Stimulated activated CD4-positive, alpha-beta T cell treated with anti-CD3 and anti-CD28 coated beads, Interleukin-12 subunit alpha, Interleukin-12 subunit beta, amount 100 ng/mL, for 24 hours (primary cell): ENCODE data around the gene FAM120A.

Experiments
- DNase-seq, 2 experiments: peaks; one replicate each; pipeline ENCODE4 v3.0.0-alpha.2; 2020; ENCODE audit warnings: low read depth in 2 of 2

The FAM120A gene

GRCh38 chr9:93451849-93452709, 594 bp downstream of the FAM120A start:
- DNase-seq: peak; percentile 26 to 38

DNA sequence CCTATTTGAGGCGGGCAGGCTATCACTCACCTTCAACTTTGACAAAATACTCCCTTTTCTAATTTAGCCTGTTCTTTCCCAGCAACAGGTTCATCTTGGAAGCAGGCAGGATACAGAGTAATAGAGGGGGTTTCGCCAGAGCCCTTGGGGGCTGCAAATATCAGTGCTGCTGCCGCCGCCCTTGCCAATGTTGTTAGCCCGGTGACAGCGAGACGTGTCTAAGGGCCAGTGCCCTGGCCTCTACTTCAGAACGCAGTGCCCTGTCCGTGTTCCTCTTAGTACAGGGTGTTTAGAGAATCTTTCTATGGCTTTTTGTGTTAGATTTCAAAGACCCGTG, 1.2 kb downstream of the FAM120A start:
- DNase-seq: no peak

- DNase-seq: peak; percentile 73 to 83
Observed at GRCh38 chr9:93453047-93453914, 1.8 kb downstream of the FAM120A start, which contains the start of gene FAM120AOS. FAM120AOS (minus strand) TSS chr9:93453581; CDS start chr9:93452709, 872 bp downstream.

DNA sequence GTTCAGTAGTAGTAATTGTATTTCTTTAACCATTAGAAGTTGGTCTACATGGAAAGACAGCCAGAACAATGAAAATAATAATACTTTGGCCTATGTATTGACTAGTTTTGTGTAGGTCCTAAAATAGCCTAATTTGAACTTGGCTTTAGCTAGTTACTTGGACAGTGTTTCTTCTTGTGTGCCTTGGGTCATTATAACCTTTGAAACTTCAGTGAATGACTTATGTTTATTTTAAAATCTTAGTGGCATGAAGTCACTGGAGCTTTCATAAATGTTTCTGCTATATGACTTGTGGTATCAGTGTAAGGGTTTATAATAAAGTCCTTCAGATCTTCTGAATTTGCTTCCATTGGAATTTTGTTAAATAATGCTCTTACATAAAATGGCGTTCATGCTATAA, 4.5 kb downstream of the FAM120A start:
- DNase-seq: no peak

GRCh38 chr9:93456504-93456903, 5.0 kb downstream of the FAM120A start:
- DNase-seq: no peak

- DNase-seq: no peak
Observed at GRCh38 chr9:93457006-93457405, 5.5 kb downstream of the FAM120A start.

DNA sequence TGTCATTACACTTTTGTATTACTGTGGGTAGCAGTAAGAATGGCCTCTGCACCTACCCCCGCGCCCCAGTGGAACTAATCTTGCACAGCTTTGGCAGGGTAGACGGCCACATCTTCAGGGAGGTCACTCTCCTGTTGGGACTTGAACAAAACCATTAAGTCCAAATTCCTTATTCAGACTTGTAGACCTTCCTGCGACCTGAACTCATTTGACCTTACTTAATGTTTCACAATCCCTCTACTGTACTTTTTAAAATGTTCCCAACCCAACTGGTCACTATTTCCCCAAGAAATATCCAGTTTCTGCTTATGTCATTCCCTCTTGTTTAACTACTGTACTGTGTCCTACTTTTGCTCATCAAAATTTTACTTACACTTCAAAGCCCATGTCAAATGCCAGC, 7.2 kb downstream of the FAM120A start:
- DNase-seq: no peak

- no peak for DNase-seq
Observed at GRCh38 chr9:93459432-93459847, 8.0 kb downstream of the FAM120A start.

GRCh38 chr9:93460689-93461413, 9.4 kb downstream of the FAM120A start:
- DNase-seq: no peak

DNA sequence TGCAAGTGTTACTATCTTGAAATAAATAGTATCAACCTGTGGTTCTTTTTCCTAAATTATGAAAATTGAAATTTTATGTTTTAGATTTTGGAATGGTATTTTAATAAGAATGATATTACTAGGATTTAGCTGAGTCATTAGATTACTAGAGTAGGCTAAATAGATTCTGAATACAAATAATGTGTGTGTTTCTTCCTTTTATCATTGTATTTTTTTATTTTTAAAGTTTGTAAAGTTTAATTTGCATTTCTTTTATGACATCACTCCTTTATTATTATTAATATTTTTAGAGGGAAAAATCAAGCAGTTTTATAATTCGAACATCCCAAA, 9.9 kb downstream of the FAM120A start:
- no peak for DNase-seq

DNA sequence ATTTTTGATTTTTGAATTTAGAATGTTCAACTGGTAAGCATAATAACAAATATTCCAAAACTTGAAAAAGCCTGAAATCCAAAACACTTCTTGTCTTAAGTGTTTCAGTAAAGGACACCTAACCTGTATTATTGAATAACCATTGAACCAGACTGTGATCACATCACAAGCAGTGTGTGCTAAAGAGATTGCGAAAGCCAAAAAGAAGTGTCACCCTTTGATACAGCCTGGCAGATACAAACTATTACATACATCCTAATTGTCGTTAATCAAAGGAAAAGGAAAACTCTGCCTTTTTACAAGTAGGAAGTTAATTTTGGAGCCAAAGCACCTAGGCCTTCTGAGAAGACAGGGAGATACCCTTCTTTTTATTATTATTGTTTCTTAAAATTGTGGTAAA, 10.3 kb downstream of the FAM120A start:
- DNase-seq: no peak

- DNase-seq: no peak
Observed at GRCh38 chr9:93463638-93464248, 12.3 kb downstream of the FAM120A start.

DNA sequence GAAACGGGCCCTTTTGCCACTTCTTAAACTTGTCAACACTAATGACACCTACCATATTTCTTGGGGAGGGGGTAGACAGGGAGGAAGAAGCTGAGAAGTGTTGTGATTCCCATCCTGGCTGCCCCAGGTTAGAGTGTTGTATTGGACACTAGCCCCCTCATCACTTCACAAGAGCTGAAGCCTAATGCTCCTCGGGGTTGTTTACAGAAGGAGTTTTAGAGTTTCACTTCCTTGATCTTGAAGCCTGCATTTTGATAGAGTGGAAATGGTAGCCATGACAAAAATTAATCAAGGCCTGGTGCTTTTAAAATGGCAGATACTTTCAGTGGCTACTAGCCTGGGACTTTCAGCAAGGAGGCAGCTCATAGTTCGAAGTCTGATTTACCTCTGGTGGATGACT, 12.9 kb downstream of the FAM120A start:
- DNase-seq: no peak

DNA sequence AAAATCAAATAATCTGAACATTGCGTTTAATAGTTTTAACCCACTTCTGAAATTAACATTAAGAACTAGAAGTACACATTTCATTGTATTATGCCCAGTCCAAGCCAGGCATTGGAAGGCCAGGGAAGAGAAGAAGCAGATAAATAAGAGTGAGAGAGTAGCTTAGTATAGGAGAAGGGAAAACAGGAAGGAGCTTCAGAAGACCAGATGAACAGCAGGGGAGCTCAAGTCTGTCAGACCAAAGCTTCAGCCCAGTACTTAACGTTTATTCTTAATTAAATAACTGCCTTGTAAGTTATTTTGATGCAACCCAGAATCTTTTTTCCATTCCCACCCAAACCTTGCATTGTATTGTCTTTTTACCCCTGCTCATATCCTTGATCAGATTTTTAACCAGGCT, 13.4 kb downstream of the FAM120A start:
- no peak for DNase-seq

- no peak for DNase-seq
Observed at GRCh38 chr9:93465855-93466254, 14.4 kb downstream of the FAM120A start.

GRCh38 chr9:93466416-93467061, 15.1 kb downstream of the FAM120A start:
- no peak for DNase-seq

GRCh38 chr9:93467062-93467416, 15.6 kb downstream of the FAM120A start:
- DNase-seq: no peak

- no peak for DNase-seq
Observed at GRCh38 chr9:93467462-93467861, 16.0 kb downstream of the FAM120A start.

DNA sequence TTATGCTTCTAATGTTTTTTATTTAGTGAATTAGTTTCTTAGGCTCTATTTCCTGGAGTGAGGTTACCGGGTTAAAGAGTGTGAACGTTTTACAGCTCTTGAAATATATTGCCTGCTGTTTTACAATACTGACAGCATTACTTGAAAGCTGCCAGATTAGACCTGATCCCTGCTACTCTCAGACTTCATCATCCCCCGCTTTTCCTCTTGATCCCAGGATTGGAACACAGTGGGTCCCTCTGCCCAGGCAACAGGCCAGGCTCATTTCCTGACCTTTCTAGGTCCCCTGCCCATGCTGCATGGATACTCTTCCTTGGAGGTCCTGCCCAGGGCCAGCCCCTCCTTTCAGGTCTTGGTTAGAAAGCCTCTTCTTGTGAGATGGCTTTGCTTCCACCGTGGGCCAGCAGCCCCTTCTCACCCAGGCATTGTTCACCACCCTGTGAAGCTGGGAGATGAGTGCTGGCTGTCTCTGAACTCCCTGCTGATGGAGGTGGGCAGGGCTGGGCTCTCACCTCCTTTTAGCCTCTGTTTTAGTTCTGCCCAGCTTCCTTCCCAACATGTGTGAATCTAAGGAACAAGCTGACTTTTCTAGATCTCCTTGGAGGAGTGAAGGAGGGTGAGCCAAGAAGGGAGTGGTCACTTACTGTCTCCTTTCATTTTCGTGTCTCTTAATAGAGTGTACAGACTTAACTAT, 17.4 kb downstream of the FAM120A start:
- DNase-seq: no peak

DNA sequence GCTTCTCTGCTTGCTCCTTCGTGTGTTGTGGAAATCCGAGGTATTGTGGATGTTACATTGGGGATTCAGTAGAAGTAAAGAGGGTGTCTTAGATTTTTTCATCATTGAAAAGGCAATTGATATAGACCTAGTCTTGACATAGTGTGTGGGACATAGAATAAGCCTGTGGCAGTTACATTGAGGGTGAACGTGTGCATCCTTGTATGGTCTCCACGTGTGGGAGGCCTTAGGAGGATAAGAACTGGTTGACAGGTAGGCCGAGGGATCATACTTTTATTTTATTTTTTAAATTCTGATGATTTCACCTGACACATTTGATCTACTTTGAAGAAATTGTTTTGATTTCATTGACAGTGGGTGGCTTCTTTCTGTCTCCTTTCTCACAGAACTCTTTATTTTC, 18.9 kb downstream of the FAM120A start:
- DNase-seq: no peak

GRCh38 chr9:93471124-93471523, 19.6 kb downstream of the FAM120A start:
- no peak for DNase-seq
